IMR-90 (cell line): ENCODE measurements around the gene NOG.

ENCODE experiments used
- CEBPB ChIP-seq: IDR thresholded peaks from 2 replicates; pipeline ENCODE4 v1.6.1; 2012; ENCODE audit warnings: low read depth, low read length, improper control_type of control experiment
- CHD1 ChIP-seq: IDR thresholded peaks from 2 replicates; pipeline ENCODE4 v1.6.1; 2012; ENCODE audit warnings: low read depth, low read length, improper control_type of control experiment
- CTCF ChIP-seq: conservative IDR thresholded peaks from 2 replicates; pipeline ENCODE4 v1.5.1; 2012; ENCODE audit warnings: mild to moderate bottlenecking, low read depth, low read length, improper control_type of control experiment
- MAZ ChIP-seq: IDR thresholded peaks from 2 replicates; pipeline ENCODE4 v1.6.1; 2012; ENCODE audit warnings: low read depth, mild to moderate bottlenecking, low read length, improper control_type of control experiment, moderate library complexity, borderline replicate concordance
- POLR2A ChIP-seq: IDR thresholded peaks from 2 replicates; pipeline ENCODE4 v1.6.1; 2012; ENCODE audit warnings: mild to moderate bottlenecking, low read depth, low read length
- RFX5 ChIP-seq: IDR thresholded peaks from 2 replicates; pipeline ENCODE4 v1.8.0; 2012; ENCODE audit warnings: low read depth, mild to moderate bottlenecking, low read length, moderate library complexity

- no peak for TF ChIP-seq CTCF
- TF ChIP-seq RFX5, result no peak
- no peak for TF ChIP-seq POLR2A
- TF ChIP-seq CEBPB, result no peak
- TF ChIP-seq CHD1, result no peak
- no peak for TF ChIP-seq MAZ
Observed at GRCh38 chr17:56610321-56610720, 16.8 kb downstream of the NOG start.
